IMR-90 (cell line): ENCODE measurements around the gene MARCHF7. TPM values are rescaled to one million over a fixed set of nuclear protein-coding genes. Genes with fewer than 3 reads are reported as not detected.
A peak's percentile ranks its signal among the peaks of the same experiment; 100 is the strongest.

ENCODE experiments used
- ATAC-seq: fragments of 200-7000 bp; cut with Tn5 transposase; 2 replicates; pipeline ENCODE4 v1.9.1; 2020; ENCODE audit warnings: low read depth, mild to moderate bottlenecking, moderate library complexity
- BruUV-seq: library from RNA; stranded (reverse); fragments of 400-500 nt; replicated peaks from 2 replicates; lab custom pipeline; 2021; lab: Mats Ljungman, UMichigan
- CTCF ChIA-PET: fragments of 300-600 bp; formaldehyde crosslinking; extraction: SDS; loops from one replicate; lab custom pipeline; 2021; ENCODE audit warnings: antibody characterized with exemption; lab: Yijun Ruan, JAX
- POLR2A ChIA-PET: fragments of 300-600 bp; sonication (Branson Sonifier 250); formaldehyde crosslinking; loops from one replicate; lab custom pipeline; 2022; ENCODE audit warnings: antibody characterized with exemption; ENCODE audit not compliant: unreplicated experiment; lab: Charles Lee
- DNase-seq: peaks from one replicate; pipeline ENCODE4 v3.0.0; 2013
- H2AFZ ChIP-seq: replicated peaks from 2 replicates; pipeline ENCODE3; 2013; ENCODE audit warnings: low read length, mild to moderate bottlenecking; ENCODE audit not compliant: poor library complexity
- H2AK5ac ChIP-seq: 2 replicates; pipeline ENCODE4 v1.6.1; 2013; ENCODE audit warnings: low read depth, low read length, inconsistent platforms
- H2AK9ac ChIP-seq: replicated peaks from 2 replicates; pipeline ENCODE3; 2013; ENCODE audit warnings: mild to moderate bottlenecking, low read depth, low read length, moderate library complexity; ENCODE audit not compliant: poor library complexity
- H2BK120ac ChIP-seq: 2 replicates; pipeline ENCODE4 v1.6.1; 2013; ENCODE audit warnings: low read depth, low read length, inconsistent platforms
- H2BK15ac ChIP-seq: 3 replicates; pipeline ENCODE4 v1.6.1; 2013; ENCODE audit warnings: low read depth, low read length, inconsistent platforms
- H2BK20ac ChIP-seq: 2 replicates; pipeline ENCODE4 v1.6.1; 2013; ENCODE audit warnings: low read depth, mild to moderate bottlenecking, inconsistent platforms, low read length, moderate library complexity
- H2BK5ac ChIP-seq: 2 replicates; pipeline ENCODE4 v1.6.1; 2013; ENCODE audit warnings: mild to moderate bottlenecking, low read depth, low read length, inconsistent platforms; ENCODE audit not compliant: poor library complexity, severe bottlenecking
- H3K14ac ChIP-seq: replicated peaks from 2 replicates; pipeline ENCODE4 v1.6.1; 2013; ENCODE audit warnings: low read depth, low read length, inconsistent platforms
- H3K18ac ChIP-seq: 2 replicates; pipeline ENCODE4 v1.6.1; 2013; ENCODE audit warnings: low read depth, low read length, control low read depth
- H3K23ac ChIP-seq: 2 replicates; pipeline ENCODE4 v1.6.1; 2013; ENCODE audit warnings: low read depth, low read length, inconsistent platforms
- H3K27ac ChIP-seq: 2 replicates; pipeline ENCODE4 v1.5.1; 2013; ENCODE audit warnings: mild to moderate bottlenecking, control low read depth, low read length; ENCODE audit not compliant: insufficient read depth
- H3K27me3 ChIP-seq: 2 replicates; pipeline ENCODE4 v1.6.1; 2013; ENCODE audit warnings: low read length; ENCODE audit not compliant: control insufficient read depth, insufficient read depth
- H3K36me3 ChIP-seq: 2 replicates; pipeline ENCODE4 v1.6.1; 2013; ENCODE audit warnings: low read length, mixed read lengths; ENCODE audit not compliant: control insufficient read depth, insufficient read depth
- H3K4ac ChIP-seq: 2 replicates; pipeline ENCODE4 v1.6.1; 2013; ENCODE audit warnings: low read depth, low read length, inconsistent platforms
- H3K4me1 ChIP-seq: 2 replicates; pipeline ENCODE4 v1.6.1; 2013; ENCODE audit warnings: low read length, mixed read lengths; ENCODE audit not compliant: control insufficient read depth, insufficient read depth
- H3K4me2 ChIP-seq: 2 replicates; pipeline ENCODE4 v1.6.1; 2013; ENCODE audit warnings: low read depth, mild to moderate bottlenecking, control low read depth, low read length, moderate library complexity
- H3K4me3 ChIP-seq: 2 replicates; pipeline ENCODE4 v1.5.1; 2013; ENCODE audit warnings: low read depth, mild to moderate bottlenecking, control low read depth, low read length, moderate library complexity; ENCODE audit not compliant: insufficient read depth
- H3K56ac ChIP-seq: 2 replicates; pipeline ENCODE4 v1.6.1; 2013; ENCODE audit warnings: low read length, inconsistent platforms; ENCODE audit not compliant: insufficient read depth; ENCODE audit errors: extremely low read depth
- H3K79me1 ChIP-seq, 2 experiments: 2 replicates each; pipeline ENCODE4 v1.6.1; 2013; ENCODE audit warnings: low read length in 2 of 2, inconsistent platforms in 1 of 2, low read depth in 1 of 2
- H3K9ac ChIP-seq: 2 replicates; pipeline ENCODE4 v1.6.1; 2013; ENCODE audit warnings: low read depth, low read length, control low read depth
- H3K9me1 ChIP-seq: 2 replicates; pipeline ENCODE4 v1.6.1; 2013; ENCODE audit warnings: low read length, inconsistent platforms; ENCODE audit not compliant: insufficient read depth
- H3K9me3 ChIP-seq: 2 replicates; pipeline ENCODE4 v1.6.1; 2013; ENCODE audit warnings: low read length; ENCODE audit not compliant: control insufficient read depth, insufficient read depth
- H4K20me1 ChIP-seq: 2 replicates; pipeline ENCODE4 v1.6.1; 2013; ENCODE audit warnings: low read length, inconsistent platforms; ENCODE audit not compliant: insufficient read depth
- H4K5ac ChIP-seq: 2 replicates; pipeline ENCODE4 v1.6.1; 2013; ENCODE audit warnings: mild to moderate bottlenecking, low read depth, low read length, control low read depth
- H4K8ac ChIP-seq, 2 experiments: 2 replicates each; pipeline ENCODE4 v1.6.1; 2013; ENCODE audit warnings: low read depth in 2 of 2, low read length in 2 of 2, control low read depth in 1 of 2, inconsistent platforms in 1 of 2
- H4K91ac ChIP-seq: 2 replicates; pipeline ENCODE4 v1.6.1; 2013; ENCODE audit warnings: low read depth, low read length, inconsistent platforms; ENCODE audit not compliant: insufficient read depth
- MAFK ChIP-seq: IDR thresholded peaks from 2 replicates; pipeline ENCODE4 v1.6.1; 2012; ENCODE audit warnings: low read depth, low read length, improper control_type of control experiment
- MAZ ChIP-seq: IDR thresholded peaks from 2 replicates; pipeline ENCODE4 v1.6.1; 2012; ENCODE audit warnings: low read depth, mild to moderate bottlenecking, low read length, improper control_type of control experiment, moderate library complexity, borderline replicate concordance
- MXI1 ChIP-seq: IDR thresholded peaks from 2 replicates; pipeline ENCODE4 v1.6.1; 2012; ENCODE audit warnings: low read depth, mild to moderate bottlenecking, low read length, moderate library complexity, borderline replicate concordance
- RAD21 ChIP-seq: IDR thresholded peaks from 2 replicates; pipeline ENCODE4 v1.6.1; 2012; ENCODE audit warnings: low read length, improper control_type of control experiment
- RFX5 ChIP-seq: IDR thresholded peaks from 2 replicates; pipeline ENCODE4 v1.8.0; 2012; ENCODE audit warnings: low read depth, mild to moderate bottlenecking, low read length, moderate library complexity
- WGBS, 2 experiments: methylation state at CpG; one replicate each; pipeline versions ENCODE4 v1.1.5 to v1.1.7; 2013; ENCODE audit warnings: missing lambda C conversion rate in 2 of 2; ENCODE audit not compliant: insufficient read length in 1 of 2; ENCODE audit errors: extremely low coverage in 2 of 2; 5-methylcytosine and 5-hydroxymethylcytosine counted together
- dilution Hi-C: fragments of 300-500 bp; cut with HindIII; formaldehyde crosslinking; loops from one replicate; pipeline ENCODE4 v1.14.3; 2018; ENCODE audit warnings: low sequenced_read_pairs; ENCODE audit not compliant: unreplicated experiment
- in situ Hi-C: fragments of 300-500 bp; cut with MboI; formaldehyde crosslinking; loops from 3 replicates; pipeline ENCODE4 v1.14.3; 2019; ENCODE audit warnings: low sequenced_read_pairs, inconsistent platforms, mixed read lengths
- intact Hi-C: fragments of 100-400 bp; cut with micrococcal nuclease; formaldehyde crosslinking; loops from 2 replicates; pipeline ENCODE4 v1.10.0; 2022
- polyA plus RNA-seq, 3 experiments: library from polyadenylated mRNA; depleted of rRNA; stranded (reverse); fragments of >200 nt; gene quantifications; 2 replicates each; pipeline ENCODE4 v1.2.3, GENCODE V29; 2012; ENCODE audit warnings: low replicate concordance in 1 of 3
- total RNA-seq: library from RNA; depleted of rRNA; stranded (reverse); fragments of >200 nt; gene quantifications from 2 replicates; pipeline ENCODE4 v1.2.3, GENCODE V29; 2012

Gene MARCHF7
- total and polyA plus RNA-seq, 2 of the 4 experiments (the other 2 are of a cell fraction) = 59.1 to 193 TPM

DNA sequence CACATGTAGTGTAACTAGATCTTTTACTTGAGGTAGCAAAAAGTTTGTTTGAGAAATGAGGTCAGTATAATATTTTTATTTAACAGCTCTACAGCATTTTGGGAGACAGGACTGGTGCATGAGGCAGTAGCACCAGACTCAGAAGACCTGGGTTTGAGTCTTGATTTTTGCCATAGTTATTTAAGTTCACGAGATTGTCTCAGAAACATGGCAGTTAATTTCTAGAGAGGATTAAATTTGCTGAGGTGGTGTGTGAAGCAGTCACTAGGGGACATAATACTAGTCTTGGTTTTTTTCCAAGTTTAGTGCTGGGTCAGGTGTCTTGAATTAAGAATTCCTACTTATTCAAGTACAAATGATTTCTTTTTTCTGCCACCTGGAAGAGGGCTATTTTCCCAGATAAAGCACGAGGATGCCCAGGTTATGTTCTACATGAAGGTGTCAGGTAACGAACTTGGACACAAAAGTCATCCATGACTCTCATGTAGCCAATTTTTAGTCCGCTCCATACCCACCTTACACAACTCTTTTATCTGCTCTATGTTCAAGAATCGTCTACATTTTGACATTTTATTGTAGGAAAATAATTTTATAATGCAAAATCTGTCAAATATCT lies 1.4 kb downstream of the MARCHF7 start:
- DNase-seq = peak; percentile 54
- H3K18ac ChIP-seq = peak overlapping the region; percentile 70; the same call in 1 of the 2 replicates
- CTCF ChIA-PET = no interaction called here

More for the DNA sequence above, 1.4 kb downstream of the MARCHF7 start:
- Histone ChIP-seq H3K79me1 (peaks cover 0 to 27% of the 10 kb centered on the region in 2 experiments; a peak in 2 of 4 replicates), H3K4ac (peak overlapping the region; percentile 19; the same call in 1 of the 2 replicates), H3K9me3 (no peaks in the 10 kb centered on the region), H3K23ac (peak overlapping the region; percentile 94), H4K91ac (no peak overlapping the region), H3K36me3 (peaks cover 18% of the 10 kb centered on the region), H3K4me3 (peak overlapping the region; percentile 95), H4K5ac (no peak overlapping the region), H2AK9ac (no peak overlapping the region), H2BK20ac (no peak overlapping the region), H2BK15ac (no peak overlapping the region), H3K9me1 (peaks cover 9% of the 10 kb centered on the region), H2AFZ (no peak overlapping the region), H3K4me2 (peak overlapping the region; percentile 94), H3K27me3 (no peaks in the 10 kb centered on the region), H3K4me1 (peaks cover 8% of the 10 kb centered on the region), H3K14ac (peak overlapping the region; percentile 68; the same call in 1 of the 2 replicates), H2BK5ac (peak overlapping the region; percentile 97), H4K8ac (no peak overlapping the region), H2AK5ac (0 out of 2 replicates have a peak overlapping the region, but pooled peaks have one; percentile 59), H3K56ac (peak overlapping the region; percentile 74; the same call in 1 of the 2 replicates), H3K27ac (peak overlapping the region; percentile 61; the same call in 1 of the 2 replicates), H3K9ac (peak overlapping the region; percentile 99), H4K20me1 (peaks cover 56% of the 10 kb centered on the region), H2BK120ac (0 out of 2 replicates have a peak overlapping the region, but pooled peaks have one; percentile 23)
- 0 out of 2 replicates have a peak, but pooled peaks have one; percentile 2 for TF ChIP-seq RAD21
- no peak for TF ChIP-seq RFX5
- no peak for TF ChIP-seq MXI1
- TF ChIP-seq MAFK = peak; percentile 40; the same call in 1 of the 2 replicates
- no peak for TF ChIP-seq MAZ
- intact Hi-C loops = loop anchor here (2.0 to 10.0 kb wide), 6 partner anchors 166 to 813 kb away; partner anchors contain the start of gene WDSUB1
- WGBS, 2 experiments = no CpG with 5 or more reads among the region's 5 CpGs
- BruUV-seq = TSS peak; percentile 22
- ATAC-seq = no peak
- in situ Hi-C loops = no loop called here
- dilution Hi-C loops = no loop called here
- POLR2A ChIA-PET = interaction anchor here (0.6 to 0.7 kb wide), 3 partner anchors 8 to 1314 kb away, joined by 3 to 5 read pairs (median 3); no protein-coding TSS in a partner anchor
